HepG2 (cell line): ENCODE measurements around the gene RNF126. TPM values are rescaled to one million over a fixed set of nuclear protein-coding genes. Genes with fewer than 3 reads are reported as not detected.

Experiments
- AGO1 ChIP-seq: fragments of 200-400 bp; formaldehyde crosslinking; IDR thresholded peaks from 2 replicates; pipeline ENCODE4 v1.6.1; 2017; ENCODE audit warnings: mild to moderate bottlenecking, low read depth, low read length, moderate library complexity; ENCODE audit not compliant: poor library complexity, severe bottlenecking
- ETV5 ChIP-seq: IDR thresholded peaks from 2 replicates; pipeline ENCODE4 v1.6.1; 2018; ENCODE audit warnings: missing biosample characterization, missing genetic modification reagents, inconsistent platforms, borderline replicate concordance
- FOXC1 ChIP-seq: sonication (generic); formaldehyde crosslinking; IDR thresholded peaks from 2 replicates; pipeline ENCODE4 v1.8.0; 2022; ENCODE audit warnings: mild to moderate bottlenecking, missing genetic modification reagents, borderline replicate concordance
- GABPB1 ChIP-seq: IDR thresholded peaks from 2 replicates; pipeline ENCODE4 v1.6.1; 2016; ENCODE audit warnings: mild to moderate bottlenecking, missing genetic modification reagents, moderate library complexity, missing compliant biosample characterization
- GZF1 ChIP-seq: sonication (generic); formaldehyde crosslinking; IDR thresholded peaks from 2 replicates; pipeline ENCODE4 v1.5.1; 2020; ENCODE audit warnings: mild to moderate bottlenecking, missing genetic modification reagents
- HDAC1 ChIP-seq: sonication (generic); formaldehyde crosslinking; IDR thresholded peaks from 2 replicates; pipeline ENCODE4 v1.5.1; 2020; ENCODE audit warnings: mild to moderate bottlenecking, missing genetic modification reagents
- MAZ ChIP-seq, 2 experiments: sonication (generic) in 1 of 2; formaldehyde crosslinking in 1 of 2; IDR thresholded peaks; 2 replicates each; pipeline versions ENCODE4 v1.5.0 to v1.6.1; 2012 to 2020; ENCODE audit warnings: low read depth in 2 of 2, mild to moderate bottlenecking in 2 of 2, borderline replicate concordance in 1 of 2, improper control_type of control experiment in 1 of 2, low read length in 1 of 2, missing genetic modification reagents in 1 of 2, moderate library complexity in 1 of 2
- REPIN1 ChIP-seq: sonication (generic); formaldehyde crosslinking; IDR thresholded peaks from 2 replicates; pipeline ENCODE4 v1.8.0; 2022; ENCODE audit warnings: missing genetic modification reagents, low read depth, mild to moderate bottlenecking, borderline replicate concordance
- RXRA ChIP-seq: sonication (generic); formaldehyde crosslinking; IDR thresholded peaks from 2 replicates; pipeline ENCODE4 v1.5.1; 2020; ENCODE audit warnings: missing genetic modification reagents
- SRSF1 ChIP-seq: fragments of 200-400 bp; formaldehyde crosslinking; optimal IDR thresholded peaks from 2 replicates; pipeline ENCODE3; 2017; ENCODE audit warnings: mild to moderate bottlenecking, low read depth, low read length, moderate library complexity
- TEAD3 ChIP-seq: optimal IDR thresholded peaks from 2 replicates; pipeline ENCODE3; 2016; ENCODE audit warnings: borderline replicate concordance
- ZNF205 ChIP-seq: IDR thresholded peaks from 2 replicates; pipeline ENCODE4 v1.6.1; 2018; ENCODE audit warnings: missing biosample characterization, missing genetic modification reagents
- ZNF652 ChIP-seq: IDR thresholded peaks from 2 replicates; pipeline ENCODE4 v1.6.1; 2016; ENCODE audit warnings: low read depth, borderline replicate concordance
- ZNF775 ChIP-seq: sonication (generic); formaldehyde crosslinking; IDR thresholded peaks from 2 replicates; pipeline ENCODE4 v1.4.0; 2020; ENCODE audit warnings: missing genetic modification reagents, mild to moderate bottlenecking, moderate library complexity, borderline replicate concordance
- polyA plus RNA-seq, 8 experiments: library from polyadenylated mRNA; depleted of rRNA in 3 of 8; stranded (reverse) in 7 of 8; unstranded in 1 of 8; fragments of >200 nt; fragmentation: Illumina TruSeq in 4 of 8; extraction: Trizol in 4 of 8; gene quantifications; 2 replicates each; pipeline versions ENCODE4 v1.2.1 to v1.2.3, GENCODE V29; 2011 to 2016; ENCODE audit warnings: low read depth in 4 of 8, missing spikeins in 1 of 8, mixed read lengths in 1 of 8; ENCODE audit not compliant: insufficient read depth in 1 of 8
- total RNA-seq, 5 experiments: library from RNA; depleted of rRNA; stranded (reverse); fragments of >200 nt; fragmentation: Illumina TruSeq; extraction: Trizol; gene quantifications; 2 replicates each; pipeline ENCODE4 v1.2.3, GENCODE V29; 2016; ENCODE audit warnings: low read depth in 1 of 5
- TF ChIP-seq, protein P1 (sequence below): sonication (generic); formaldehyde crosslinking; IDR thresholded peaks from 2 replicates; pipeline ENCODE4 v1.5.0; 2020; ENCODE audit warnings: mild to moderate bottlenecking, low read depth, missing genetic modification reagents, borderline replicate concordance
- TF ChIP-seq, protein P2 (sequence below): sonication (generic); formaldehyde crosslinking; IDR thresholded peaks from 2 replicates; pipeline ENCODE4 v1.4.0; 2020; ENCODE audit warnings: missing genetic modification reagents, low read depth, mild to moderate bottlenecking, borderline replicate concordance
- TF ChIP-seq, protein P3 (sequence below): sonication (generic); formaldehyde crosslinking; IDR thresholded peaks from 2 replicates; pipeline ENCODE4 v1.9.0; 2022; ENCODE audit warnings: missing genetic modification reagents, mild to moderate bottlenecking, borderline replicate concordance
- TF ChIP-seq, protein P4 (sequence below): sonication (generic); formaldehyde crosslinking; IDR thresholded peaks from 2 replicates; pipeline ENCODE4 v1.5.0; 2020; ENCODE audit warnings: mild to moderate bottlenecking, missing genetic modification reagents, moderate library complexity
- TF ChIP-seq, protein P5 (sequence below): sonication (generic); formaldehyde crosslinking; IDR thresholded peaks from 2 replicates; pipeline ENCODE4 v1.4.0; 2020; ENCODE audit warnings: missing genetic modification reagents
- TF ChIP-seq, protein P6 (sequence below): sonication (generic); formaldehyde crosslinking; IDR thresholded peaks from 2 replicates; pipeline ENCODE4 v1.5.0; 2020; ENCODE audit warnings: missing genetic modification reagents

The RNF126 gene
- total and polyA plus RNA-seq, 2 of the 13 experiments (the other 11 are each of a cell fraction or from before 2014, with no cell fraction given) = 23.2 to 34.0 TPM

DNA sequence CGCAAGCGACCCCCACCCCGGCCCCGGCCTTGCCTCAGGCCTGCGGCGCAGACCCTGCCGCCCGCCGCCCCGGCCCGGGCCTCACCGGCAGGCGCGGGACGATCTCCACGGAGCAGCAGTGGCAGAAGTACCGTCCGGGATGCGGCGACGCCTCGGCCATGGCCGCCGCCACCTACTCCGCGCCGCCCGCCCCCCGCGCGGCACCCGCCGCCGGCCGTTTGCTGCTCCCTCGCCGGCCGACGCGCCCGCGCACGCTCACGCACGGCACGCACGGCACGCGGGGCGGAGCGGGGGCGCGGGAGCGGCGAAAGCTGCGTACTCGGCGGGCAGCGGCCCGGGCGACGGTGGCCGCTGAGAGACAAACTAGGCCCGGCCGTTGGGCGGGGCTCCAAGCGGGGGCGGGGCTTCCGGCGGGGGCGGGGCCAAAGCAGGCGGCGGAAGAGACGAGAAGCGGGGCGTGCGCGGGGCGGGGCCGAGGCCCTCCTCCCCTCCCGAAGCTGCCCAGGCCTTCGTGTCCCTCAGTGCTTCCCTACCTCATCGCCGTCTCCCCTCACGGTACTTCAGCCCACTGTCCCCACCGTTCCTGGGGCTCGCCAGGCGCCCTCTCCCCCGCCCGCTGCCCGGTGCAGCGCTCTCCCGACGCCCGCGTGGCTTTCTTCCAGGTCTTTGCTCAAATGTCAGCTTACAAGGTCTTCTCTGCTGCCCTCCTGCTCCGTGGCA is at the start of gene RNF126 (continued):
- TF ChIP-seq ETV5 (CRISPR knock-in tag) = peak; percentile 7; the same call in 1 of the 2 replicates
- TF ChIP-seq, protein P1, sequence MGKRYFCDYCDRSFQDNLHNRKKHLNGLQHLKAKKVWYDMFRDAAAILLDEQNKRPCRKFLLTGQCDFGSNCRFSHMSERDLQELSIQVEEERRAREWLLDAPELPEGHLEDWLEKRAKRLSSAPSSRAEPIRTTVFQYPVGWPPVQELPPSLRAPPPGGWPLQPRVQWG (CRISPR knock-in tag) = no peak
- TF ChIP-seq TEAD3 = peak; percentile 48
- TF ChIP-seq, protein P2, sequence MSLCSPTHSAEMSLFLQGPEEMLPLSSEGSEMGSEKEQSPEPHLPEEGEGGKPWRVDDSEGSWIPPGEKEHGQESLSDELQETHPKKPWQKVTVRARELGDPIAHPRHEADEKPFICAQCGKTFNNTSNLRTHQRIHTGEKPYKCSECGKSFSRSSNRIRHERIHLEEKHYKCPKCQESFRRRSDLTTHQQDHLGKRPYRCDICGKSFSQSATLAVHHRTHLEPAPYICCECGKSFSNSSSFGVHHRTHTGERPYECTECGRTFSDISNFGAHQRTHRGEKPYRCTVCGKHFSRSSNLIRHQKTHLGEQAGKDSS (CRISPR knock-in tag) = peak; percentile 11; the same call in 1 of the 2 replicates
- TF ChIP-seq RXRA (CRISPR knock-in tag) = no peak
- TF ChIP-seq ZNF652 (CRISPR knock-in tag) = no peak
- no peak for TF ChIP-seq SRSF1
- TF ChIP-seq AGO1 = peak; percentile 81
- no peak for TF ChIP-seq ZNF775
- TF ChIP-seq MAZ (IDR thresholded peaks at IDR 0.05; ENCODE audit: borderline replicate concordance, low read depth, low read length) = peak; percentile 83
- TF ChIP-seq MAZ (CRISPR knock-in tag; IDR thresholded peaks at IDR 0.05; ENCODE audit: low read depth) = peak; percentile 71
- TF ChIP-seq GZF1 (CRISPR knock-in tag) = no peak
- no peak for TF ChIP-seq REPIN1
- TF ChIP-seq, protein P3, sequence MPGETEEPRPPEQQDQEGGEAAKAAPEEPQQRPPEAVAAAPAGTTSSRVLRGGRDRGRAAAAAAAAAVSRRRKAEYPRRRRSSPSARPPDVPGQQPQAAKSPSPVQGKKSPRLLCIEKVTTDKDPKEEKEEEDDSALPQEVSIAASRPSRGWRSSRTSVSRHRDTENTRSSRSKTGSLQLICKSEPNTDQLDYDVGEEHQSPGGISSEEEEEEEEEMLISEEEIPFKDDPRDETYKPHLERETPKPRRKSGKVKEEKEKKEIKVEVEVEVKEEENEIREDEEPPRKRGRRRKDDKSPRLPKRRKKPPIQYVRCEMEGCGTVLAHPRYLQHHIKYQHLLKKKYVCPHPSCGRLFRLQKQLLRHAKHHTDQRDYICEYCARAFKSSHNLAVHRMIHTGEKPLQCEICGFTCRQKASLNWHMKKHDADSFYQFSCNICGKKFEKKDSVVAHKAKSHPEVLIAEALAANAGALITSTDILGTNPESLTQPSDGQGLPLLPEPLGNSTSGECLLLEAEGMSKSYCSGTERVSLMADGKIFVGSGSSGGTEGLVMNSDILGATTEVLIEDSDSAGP (CRISPR knock-in tag) = peak; percentile 79
- peak; percentile 84 for TF ChIP-seq GABPB1 (CRISPR knock-in tag)
- TF ChIP-seq HDAC1 (CRISPR knock-in tag) = peak; percentile 77; the same call in 1 of the 2 replicates
- no peak; the same call in 1 of the 2 replicates for TF ChIP-seq FOXC1 (CRISPR knock-in tag)
- TF ChIP-seq, protein P4, sequence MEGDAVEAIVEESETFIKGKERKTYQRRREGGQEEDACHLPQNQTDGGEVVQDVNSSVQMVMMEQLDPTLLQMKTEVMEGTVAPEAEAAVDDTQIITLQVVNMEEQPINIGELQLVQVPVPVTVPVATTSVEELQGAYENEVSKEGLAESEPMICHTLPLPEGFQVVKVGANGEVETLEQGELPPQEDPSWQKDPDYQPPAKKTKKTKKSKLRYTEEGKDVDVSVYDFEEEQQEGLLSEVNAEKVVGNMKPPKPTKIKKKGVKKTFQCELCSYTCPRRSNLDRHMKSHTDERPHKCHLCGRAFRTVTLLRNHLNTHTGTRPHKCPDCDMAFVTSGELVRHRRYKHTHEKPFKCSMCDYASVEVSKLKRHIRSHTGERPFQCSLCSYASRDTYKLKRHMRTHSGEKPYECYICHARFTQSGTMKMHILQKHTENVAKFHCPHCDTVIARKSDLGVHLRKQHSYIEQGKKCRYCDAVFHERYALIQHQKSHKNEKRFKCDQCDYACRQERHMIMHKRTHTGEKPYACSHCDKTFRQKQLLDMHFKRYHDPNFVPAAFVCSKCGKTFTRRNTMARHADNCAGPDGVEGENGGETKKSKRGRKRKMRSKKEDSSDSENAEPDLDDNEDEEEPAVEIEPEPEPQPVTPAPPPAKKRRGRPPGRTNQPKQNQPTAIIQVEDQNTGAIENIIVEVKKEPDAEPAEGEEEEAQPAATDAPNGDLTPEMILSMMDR (CRISPR knock-in tag) = peak; percentile 30; the same call in 1 of the 2 replicates
- TF ChIP-seq, protein P5, sequence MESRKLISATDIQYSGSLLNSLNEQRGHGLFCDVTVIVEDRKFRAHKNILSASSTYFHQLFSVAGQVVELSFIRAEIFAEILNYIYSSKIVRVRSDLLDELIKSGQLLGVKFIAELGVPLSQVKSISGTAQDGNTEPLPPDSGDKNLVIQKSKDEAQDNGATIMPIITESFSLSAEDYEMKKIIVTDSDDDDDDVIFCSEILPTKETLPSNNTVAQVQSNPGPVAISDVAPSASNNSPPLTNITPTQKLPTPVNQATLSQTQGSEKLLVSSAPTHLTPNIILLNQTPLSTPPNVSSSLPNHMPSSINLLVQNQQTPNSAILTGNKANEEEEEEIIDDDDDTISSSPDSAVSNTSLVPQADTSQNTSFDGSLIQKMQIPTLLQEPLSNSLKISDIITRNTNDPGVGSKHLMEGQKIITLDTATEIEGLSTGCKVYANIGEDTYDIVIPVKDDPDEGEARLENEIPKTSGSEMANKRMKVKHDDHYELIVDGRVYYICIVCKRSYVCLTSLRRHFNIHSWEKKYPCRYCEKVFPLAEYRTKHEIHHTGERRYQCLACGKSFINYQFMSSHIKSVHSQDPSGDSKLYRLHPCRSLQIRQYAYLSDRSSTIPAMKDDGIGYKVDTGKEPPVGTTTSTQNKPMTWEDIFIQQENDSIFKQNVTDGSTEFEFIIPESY (CRISPR knock-in tag) = peak; percentile 70; the same call in 1 of the 2 replicates
- TF ChIP-seq, protein P6, sequence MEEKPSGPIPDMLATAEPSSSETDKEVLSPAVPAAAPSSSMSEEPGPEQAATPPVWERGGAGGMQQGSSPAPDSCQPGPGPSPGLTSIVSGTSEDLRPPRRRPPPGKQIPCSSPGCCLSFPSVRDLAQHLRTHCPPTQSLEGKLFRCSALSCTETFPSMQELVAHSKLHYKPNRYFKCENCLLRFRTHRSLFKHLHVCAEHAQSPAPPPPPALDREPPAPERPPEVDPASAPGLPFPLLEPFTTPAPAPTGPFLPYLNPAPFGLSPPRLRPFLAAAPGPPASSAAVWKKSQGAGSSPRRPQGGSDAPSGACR (CRISPR knock-in tag) = no peak
- 0 out of 2 replicates have a peak, but pooled peaks have one; percentile 21 for TF ChIP-seq ZNF205 (CRISPR knock-in tag)
